ENCODE data around the gene UMOD. TPM values are rescaled to one million over a fixed set of nuclear protein-coding genes. Genes with fewer than 3 reads are reported as not detected.

UMOD gene
- 100 to 1,000 TPM in 2 of 3 donors, 10 to 100 TPM in 1; 70.4 to 269 (median 133) TPM for polyA plus RNA-seq (ENCODE audit: insufficient read length in 3 of 3)
- long read RNA-seq, donor 1, partial matches to known transcripts = 6 of 15 reads
- long read RNA-seq, donor 1, other reads (novel, unspliced or antisense) = 6 of 15 reads
- long read RNA-seq, donor 2, partial matches to known transcripts = 25 of 31 reads
- long read RNA-seq, donor 2, other reads (novel, unspliced or antisense) = 0 of 31 reads
- long read RNA-seq, donor 3, transcript UMOD-203 (11 exons, 2,399 nt) = major isoform, 21 of 57 reads
- long read RNA-seq, donor 3, transcript UMOD-213 (3 exons, 559 nt) = minor isoform, 7 of 57 reads
- long read RNA-seq, donor 3, partial matches to known transcripts = 16 of 57 reads
- long read RNA-seq, donor 3, other reads (novel, unspliced or antisense) = 13 of 57 reads
- long read RNA-seq, donor 4, transcript UMOD-203 (11 exons, 2,399 nt) = major isoform, 7 of 25 reads
- long read RNA-seq, donor 4, partial matches to known transcripts = 5 of 25 reads
- long read RNA-seq, donor 4, other reads (novel, unspliced or antisense) = 9 of 25 reads
- long read RNA-seq, donor 5 = 0 reads
- long read RNA-seq, donor 6, transcript UMOD-203 (11 exons, 2,399 nt) = major isoform, 5 of 30 reads
- long read RNA-seq, donor 6, partial matches to known transcripts = 11 of 30 reads
- long read RNA-seq, donor 6, other reads (novel, unspliced or antisense) = 13 of 30 reads
- long read RNA-seq, donor 7, partial matches to known transcripts = 7 of 16 reads
- long read RNA-seq, donor 7, other reads (novel, unspliced or antisense) = 5 of 16 reads
- long read RNA-seq, donor 8 = 0 reads
- long read RNA-seq, donor 9, transcript UMOD-203 (11 exons, 2,399 nt) = major isoform, 21 of 71 reads
- long read RNA-seq, donor 9, partial matches to known transcripts = 45 of 71 reads
- long read RNA-seq, donor 9, other reads (novel, unspliced or antisense) = 0 of 71 reads
- long read RNA-seq, donor 10, transcript UMOD-203 (11 exons, 2,399 nt) = major isoform, 7 of 65 reads
- long read RNA-seq, donor 10, transcript UMOD-213 (3 exons, 559 nt) = minor isoform, 5 of 65 reads
- long read RNA-seq, donor 10, partial matches to known transcripts = 43 of 65 reads
- long read RNA-seq, donor 10, other reads (novel, unspliced or antisense) = 9 of 65 reads
- long read RNA-seq, donor 11, partial matches to known transcripts = 0 of 3 reads
- long read RNA-seq, donor 11, other reads (novel, unspliced or antisense) = 0 of 3 reads
- long read RNA-seq, donor 12, transcript UMOD-203 (11 exons, 2,399 nt) = major isoform, 13 of 83 reads
- long read RNA-seq, donor 12, partial matches to known transcripts = 47 of 83 reads
- long read RNA-seq, donor 12, other reads (novel, unspliced or antisense) = 22 of 83 reads
- long read RNA-seq, donor 13 = 0 reads
- long read RNA-seq, donor 14, transcript UMOD-203 (11 exons, 2,399 nt) = major isoform, 20 of 57 reads
- long read RNA-seq, donor 14, partial matches to known transcripts = 22 of 57 reads
- long read RNA-seq, donor 14, other reads (novel, unspliced or antisense) = 12 of 57 reads
- long read RNA-seq, donor 15, partial matches to known transcripts = 0 of 6 reads
- long read RNA-seq, donor 15, other reads (novel, unspliced or antisense) = 0 of 6 reads
- long read RNA-seq, donor 16, transcript UMOD-203 (11 exons, 2,399 nt) = major isoform, 35 of 171 reads
- long read RNA-seq, donor 16, partial matches to known transcripts = 71 of 171 reads
- long read RNA-seq, donor 16, other reads (novel, unspliced or antisense) = 61 of 171 reads

DNA sequence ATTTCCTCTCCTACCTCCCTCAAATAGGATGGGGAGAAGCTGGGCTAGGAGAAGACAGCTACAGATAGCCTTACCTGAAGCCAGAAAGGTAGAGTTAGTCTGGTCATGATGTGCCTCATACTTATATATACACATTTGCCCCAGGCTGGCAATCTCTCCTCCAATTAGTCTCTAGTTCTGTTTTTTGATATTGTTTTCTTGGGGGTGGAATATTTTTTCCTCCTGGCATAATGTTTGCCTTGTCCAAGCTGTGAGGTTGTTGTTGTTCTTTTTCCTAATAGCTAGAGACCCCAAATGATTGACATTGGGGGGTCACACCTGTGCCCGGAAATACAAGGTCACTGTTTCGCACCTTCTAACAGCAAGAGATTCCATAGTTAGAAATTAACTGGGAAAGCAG lies at the start of gene UMOD:
TSS of gene UMOD (minus strand) at position 101 of the 400 bp plus-strand sequence. CDS start 1,978 bp downstream, outside the sequence.
- no peak for DNase-seq (ENCODE audit: extremely low read depth in 1 of 11, low read depth in 9 of 11, low spot score in 4 of 11)

DNA sequence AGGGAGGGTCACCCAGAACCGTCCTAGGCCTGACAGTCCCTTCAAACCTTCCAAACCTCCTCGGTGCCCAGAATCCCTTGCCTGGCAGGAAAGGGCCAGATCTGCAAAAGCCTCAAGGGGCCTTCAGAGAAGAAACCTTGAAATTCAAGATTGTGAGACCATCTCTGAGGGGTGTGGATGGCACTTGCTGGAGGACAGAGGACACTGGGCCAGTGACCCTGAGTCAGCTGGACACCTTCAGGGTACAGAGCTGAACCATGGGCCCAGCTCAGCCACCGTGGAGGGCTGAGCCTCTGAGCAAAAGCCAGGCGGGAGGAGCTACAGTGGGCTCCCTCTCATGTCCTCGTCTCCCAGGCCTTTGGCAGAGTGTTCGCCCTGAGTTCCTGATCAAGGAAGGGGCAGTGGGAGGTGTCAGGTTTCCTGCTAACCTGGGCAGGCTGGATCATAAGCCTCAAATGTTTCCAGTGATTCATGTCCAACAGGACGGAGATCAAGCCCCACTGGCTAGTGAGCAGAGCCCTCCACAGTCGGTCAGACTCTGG lies 49.0 kb upstream of the UMOD start:
- DNase-seq (ENCODE audit: extremely low read depth in 1 of 11, low read depth in 9 of 11, low spot score in 4 of 11) = no peak

DNA sequence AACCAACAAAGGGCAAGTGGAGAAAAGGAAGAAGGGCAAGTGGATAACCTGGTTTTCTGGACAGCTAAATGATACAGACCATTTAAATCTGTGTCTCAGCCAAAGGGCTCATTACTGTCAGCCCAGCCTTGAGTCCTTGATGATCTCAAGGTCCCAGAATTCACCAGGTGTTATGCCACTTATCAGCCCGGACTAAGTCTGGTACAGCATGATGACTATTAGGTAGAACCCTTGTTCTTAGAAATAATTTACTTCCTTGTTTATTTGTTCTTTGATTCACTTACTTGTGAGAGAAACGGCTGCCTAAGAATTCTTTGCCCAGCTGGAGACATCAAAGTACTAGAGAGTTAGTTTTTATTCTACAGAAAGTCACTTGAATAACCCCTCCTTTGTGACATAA lies 48.6 kb upstream of the UMOD start:
- DNase-seq (ENCODE audit: extremely low read depth in 1 of 11, low read depth in 9 of 11, low spot score in 4 of 11) = no peak

DNA sequence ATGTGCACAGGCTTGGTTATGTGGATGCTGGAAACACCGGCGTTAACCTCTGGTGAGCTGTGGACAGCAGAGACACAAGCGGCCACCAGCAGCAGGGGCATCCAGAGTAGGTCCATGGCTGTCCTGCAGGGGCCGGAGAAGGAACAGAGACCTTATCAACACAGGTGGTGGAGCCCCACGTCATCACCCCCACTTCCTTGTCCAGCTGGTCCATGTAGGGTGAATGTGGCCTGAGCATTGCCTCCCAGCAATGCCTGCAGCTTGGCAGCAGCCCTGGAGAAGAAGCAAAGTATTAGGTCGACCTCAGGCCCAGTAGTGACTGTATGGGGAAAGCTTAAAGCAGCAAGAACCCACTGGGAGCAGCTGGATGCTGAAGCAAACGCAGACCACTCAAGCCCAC lies 46.7 kb upstream of the UMOD start:
- DNase-seq (ENCODE audit: extremely low read depth in 1 of 11, low read depth in 9 of 11, low spot score in 4 of 11) = no peak

DNA sequence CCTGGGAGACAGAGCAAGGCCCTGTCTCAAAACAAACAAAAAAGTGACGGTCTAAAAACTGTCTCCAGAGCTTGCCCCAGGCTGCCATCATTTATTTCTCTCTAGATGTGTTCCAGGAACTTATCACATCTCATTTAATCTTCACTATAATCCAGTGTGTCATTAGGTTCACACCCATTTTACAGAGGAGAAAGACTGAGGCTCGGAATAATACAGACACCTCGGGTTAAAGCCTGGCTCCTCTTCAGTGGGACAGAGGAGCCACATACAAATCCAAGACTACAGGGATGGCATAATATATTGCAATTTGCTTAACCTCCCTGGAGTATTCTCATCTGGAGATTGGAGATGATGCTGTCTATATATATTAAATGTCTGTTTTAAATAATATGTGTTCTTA lies 46.1 kb upstream of the UMOD start:
- DNase-seq (ENCODE audit: extremely low read depth in 1 of 11, low read depth in 9 of 11, low spot score in 4 of 11) = no peak

DNA sequence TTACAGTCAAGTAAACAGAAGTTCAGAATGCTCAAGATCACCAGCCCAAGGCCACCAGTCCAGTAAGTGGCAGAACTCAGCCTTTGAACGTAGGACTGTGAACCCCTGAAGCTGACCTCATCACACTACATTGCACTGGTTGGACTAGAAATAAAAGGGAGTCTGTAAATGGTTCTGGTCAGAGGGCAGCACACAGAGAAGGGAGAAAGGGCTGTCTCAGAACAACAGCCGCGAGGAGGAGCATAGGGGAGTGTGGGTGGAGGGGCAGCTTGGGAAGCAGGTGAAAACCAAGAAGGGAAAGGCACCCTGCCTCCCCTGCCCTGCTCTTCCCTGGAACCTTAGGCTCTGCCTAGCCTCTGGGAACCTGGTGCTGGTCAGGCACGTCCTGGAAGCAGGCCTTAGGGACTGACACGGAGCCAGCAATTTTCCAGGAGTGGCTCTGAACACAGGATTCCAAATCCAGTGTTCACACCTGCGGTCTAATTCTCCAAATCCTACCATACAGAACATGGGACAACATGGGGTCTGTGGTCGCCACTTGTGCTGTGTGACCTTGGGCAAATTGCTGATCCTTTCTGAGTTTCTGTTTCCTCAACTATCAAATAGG lies 45.1 kb upstream of the UMOD start:
- DNase-seq (ENCODE audit: extremely low read depth in 1 of 11, low read depth in 9 of 11, low spot score in 4 of 11) = no peak

DNA sequence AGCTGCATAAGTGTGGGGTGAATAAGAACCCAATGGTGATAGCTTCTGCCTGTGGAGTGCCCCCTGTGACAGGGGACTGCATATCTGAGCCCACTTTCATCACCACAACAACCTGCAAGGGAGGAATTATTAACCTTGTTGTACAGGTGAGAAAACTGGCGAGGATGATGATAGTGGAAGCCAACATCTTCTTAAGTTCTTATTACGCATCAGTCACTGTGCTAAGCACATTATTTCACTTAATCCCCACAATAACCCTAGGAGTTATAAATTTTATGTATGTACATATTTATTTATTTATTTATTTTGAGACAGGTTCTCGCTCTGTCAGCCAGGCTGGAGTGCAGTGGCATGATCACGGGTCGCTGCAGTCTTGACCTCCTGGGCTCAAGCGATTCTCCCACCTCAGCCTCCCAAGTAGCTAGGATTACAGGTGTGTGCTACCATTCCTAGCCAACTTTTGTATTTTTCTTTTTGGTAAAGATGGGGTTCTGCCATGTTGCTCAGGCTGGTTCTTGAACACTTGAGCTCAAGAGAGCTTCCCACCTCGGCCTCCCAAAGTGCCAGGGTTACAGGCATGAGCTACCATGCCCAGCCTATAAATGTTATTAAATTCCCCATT lies 44.4 kb upstream of the UMOD start:
- DNase-seq (ENCODE audit: extremely low read depth in 1 of 11, low read depth in 9 of 11, low spot score in 4 of 11) = no peak

DNA sequence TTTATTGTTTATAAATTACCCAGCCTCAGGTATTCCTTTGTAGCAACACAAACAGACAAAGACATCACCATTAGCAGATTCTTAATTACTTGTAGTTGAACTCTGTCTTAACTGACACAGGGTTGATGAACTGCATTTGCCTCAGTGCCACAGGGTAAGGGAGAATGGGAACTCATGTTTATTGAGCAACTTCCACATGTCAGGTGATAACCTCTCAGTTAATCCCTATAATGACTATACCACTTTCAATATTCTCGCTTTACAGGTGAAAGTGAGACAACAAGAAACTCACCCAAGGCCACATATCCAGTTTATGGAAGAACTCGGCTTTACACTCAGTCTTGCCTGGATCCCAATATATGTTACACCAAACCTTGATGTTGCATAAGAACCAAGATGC lies 43.4 kb upstream of the UMOD start:
- no peak for DNase-seq (ENCODE audit: extremely low read depth in 1 of 11, low read depth in 9 of 11, low spot score in 4 of 11)

DNA sequence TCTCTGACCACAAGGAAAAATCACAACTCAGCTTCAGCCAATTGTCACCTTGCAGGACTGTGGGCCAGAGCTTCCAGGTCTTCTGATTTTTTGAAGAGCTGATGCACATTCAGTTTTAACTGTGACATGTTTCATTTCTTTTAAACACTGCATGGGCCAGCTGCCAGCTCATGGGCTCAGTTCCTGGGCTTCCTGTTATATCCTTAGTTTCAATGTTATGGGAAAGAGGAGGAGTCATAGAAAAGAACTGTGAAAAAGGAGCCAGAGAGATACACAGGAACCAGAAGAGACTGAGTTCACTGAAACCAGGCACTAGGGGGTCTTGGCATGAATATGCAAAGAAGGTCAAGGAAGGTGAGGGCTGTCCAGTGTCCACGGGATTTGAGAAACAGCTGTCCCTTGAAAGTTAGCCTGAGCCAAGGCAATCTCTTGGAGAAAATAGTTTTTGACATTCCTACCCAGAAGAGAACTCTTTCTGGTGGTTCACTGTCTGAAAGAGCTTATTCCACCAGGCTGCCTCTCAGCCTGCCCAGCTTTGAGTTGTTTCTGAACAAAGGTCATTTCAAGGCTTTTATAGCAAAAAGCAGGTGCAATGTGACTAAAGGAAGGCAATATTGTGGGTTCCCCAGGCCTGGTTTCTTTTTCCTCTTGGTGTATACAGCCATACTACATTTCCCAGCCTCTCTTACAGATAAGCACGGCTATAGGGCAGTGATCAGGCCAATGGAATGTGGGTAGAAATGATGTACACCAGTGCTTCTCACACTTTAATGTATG lies 41.5 kb upstream of the UMOD start:
- DNase-seq (ENCODE audit: extremely low read depth in 1 of 11, low read depth in 9 of 11, low spot score in 4 of 11) = no peak

DNA sequence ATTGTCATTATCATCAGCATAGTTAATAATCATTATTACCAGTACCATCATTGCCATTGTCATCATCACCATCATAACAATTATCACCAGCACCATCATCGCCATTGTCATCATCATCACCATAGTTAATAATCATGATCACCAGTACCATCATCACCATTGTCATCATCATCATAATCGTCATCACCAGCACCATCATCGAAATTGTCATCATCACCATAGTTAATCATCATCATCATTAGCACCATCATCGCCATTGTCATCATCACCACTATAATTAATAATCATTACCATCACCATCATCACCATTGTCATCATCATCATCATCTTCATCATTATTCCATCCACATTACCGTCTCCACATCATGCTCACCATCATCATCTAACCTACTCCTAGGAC lies 38.5 kb upstream of the UMOD start:
- DNase-seq (ENCODE audit: extremely low read depth in 1 of 11, low read depth in 9 of 11, low spot score in 4 of 11) = no peak

DNA sequence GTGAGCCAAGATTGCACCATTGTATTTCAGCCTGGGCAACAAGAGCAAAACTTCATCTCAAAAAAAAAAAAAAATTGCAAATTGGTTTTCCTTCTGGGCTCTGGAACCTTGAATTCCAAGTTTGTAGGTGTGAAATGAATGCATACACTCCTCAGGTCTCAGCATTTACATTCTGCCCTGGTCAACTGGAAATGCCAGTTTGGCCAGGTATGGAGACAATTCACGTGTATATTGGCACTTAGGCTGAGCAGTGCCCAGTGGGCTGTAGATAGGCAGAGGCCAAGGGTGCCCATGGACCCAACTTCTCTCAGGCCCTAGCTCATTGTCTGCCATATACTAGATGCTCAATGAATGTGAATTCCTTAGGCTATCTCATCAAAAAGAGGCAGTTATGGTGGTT lies 36.3 kb upstream of the UMOD start:
- DNase-seq (ENCODE audit: extremely low read depth in 1 of 11, low read depth in 9 of 11, low spot score in 4 of 11) = no peak

DNA sequence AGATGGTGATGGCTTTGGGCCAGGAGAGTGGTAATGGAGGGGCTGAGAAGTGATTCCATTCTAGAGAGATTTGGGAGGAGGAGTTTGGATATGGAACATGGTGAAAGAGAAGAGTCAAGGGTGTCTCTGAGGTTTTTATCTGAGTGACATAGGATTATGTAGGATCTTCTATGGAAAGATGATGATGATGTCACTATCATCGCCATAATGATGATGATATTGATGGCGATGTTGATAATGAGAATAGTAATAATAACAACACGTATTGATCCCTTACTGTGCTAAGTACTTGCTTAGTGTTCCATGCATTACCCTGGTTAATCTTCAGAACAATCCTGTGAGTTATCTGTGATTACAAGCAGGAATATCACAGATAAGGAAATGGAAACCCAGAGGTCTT lies 35.5 kb upstream of the UMOD start:
- DNase-seq (ENCODE audit: extremely low read depth in 1 of 11, low read depth in 9 of 11, low spot score in 4 of 11) = no peak

DNA sequence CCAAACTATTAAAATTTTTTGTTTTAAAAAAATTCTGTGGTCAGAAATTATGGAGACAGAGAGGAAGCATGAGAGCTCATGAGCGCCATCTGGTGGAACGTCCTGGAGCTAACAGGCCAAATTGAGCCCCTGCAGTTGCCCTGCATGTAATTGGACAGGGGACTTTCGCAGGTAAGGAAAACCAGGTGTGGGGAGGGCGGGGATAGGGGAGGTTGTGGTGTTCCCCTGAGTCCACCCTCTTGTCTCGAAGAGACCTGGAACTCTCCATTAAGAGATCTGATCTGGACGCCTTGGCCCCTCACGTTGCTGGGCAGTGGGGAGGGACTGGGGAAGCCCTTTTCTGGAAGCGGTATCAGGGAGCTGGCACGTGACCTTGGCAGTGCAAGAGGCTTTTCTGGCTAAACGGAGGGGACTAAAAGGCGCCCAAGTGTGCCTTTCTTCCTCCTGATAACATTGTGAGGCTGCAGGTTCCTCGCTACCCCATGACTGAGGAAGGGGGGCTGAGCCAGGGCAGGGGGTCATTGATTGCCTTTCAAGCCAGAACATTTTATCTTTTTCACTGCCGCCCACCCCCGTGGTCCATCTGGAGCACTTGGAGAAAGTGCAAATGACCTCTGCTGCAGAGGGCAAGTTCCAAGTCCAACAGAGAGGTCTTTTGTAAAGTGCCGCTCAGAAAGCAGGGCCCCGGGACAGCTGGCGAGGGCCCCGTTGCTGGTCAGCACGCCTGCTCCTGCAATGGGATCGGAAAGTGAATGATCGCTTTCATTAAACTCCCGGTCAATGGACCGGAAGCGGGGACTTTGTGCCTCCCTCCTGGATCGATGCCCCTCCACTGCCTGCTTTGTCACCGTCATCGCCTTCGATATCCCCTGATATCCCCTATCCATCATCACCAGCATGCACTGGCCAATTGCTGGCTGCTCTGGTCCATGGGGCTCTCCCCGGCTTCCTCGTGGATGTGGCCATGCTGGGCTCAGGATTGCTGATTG lies 33.6 kb upstream of the UMOD start:
- DNase-seq (ENCODE audit: extremely low read depth in 1 of 11, low read depth in 9 of 11, low spot score in 4 of 11) = peak in 6 of 11 donors; percentile 22 to 51 (median 41)

DNA sequence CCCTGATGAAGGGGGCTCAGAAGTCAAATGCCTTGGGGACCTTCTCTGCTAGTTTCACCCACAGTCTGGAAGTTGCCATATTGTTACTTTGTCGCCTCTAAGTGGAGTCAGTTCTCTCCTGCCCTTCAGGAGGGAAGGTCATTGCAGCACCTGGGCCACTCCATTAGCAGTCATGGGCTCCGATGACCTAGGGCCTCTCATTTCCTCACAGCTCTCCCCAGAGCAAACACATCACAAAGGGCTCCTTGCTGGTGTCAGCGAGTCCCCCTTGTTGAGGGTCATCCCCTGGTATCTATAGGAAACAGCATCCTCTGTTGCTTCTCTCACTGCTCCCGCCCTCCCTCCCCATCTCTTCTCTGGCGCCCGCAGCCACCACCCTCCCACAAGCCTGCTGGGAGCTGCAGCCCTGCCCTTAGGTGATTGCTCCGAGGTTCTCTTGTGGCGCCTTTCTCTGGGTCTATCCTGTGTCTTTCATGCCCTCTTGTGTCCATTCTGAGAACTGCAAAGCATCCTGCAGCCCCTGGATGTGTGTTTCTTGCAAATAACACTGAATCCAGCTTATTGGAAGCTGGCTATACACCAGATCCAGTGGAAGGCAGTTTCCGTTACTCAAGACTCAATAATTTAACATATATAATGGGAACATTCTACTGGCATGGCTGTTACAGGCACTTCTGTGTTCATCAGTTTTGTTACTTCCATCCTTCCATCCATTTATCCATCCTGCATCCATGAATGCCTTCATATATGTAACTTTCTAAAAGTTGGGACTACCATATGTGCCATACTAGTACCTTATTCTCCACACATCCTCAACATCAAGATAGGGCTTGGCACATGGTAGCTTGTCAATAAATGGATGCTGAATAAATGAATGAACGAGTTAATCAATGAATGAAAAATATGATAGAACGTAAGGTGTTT lies 30.9 kb upstream of the UMOD start:
- peak; percentile 20 to 70 (median 51) for DNase-seq (ENCODE audit: extremely low read depth in 1 of 11, low read depth in 9 of 11, low spot score in 4 of 11)
